Measurements from ENCODE around the gene FGF14.

DNA sequence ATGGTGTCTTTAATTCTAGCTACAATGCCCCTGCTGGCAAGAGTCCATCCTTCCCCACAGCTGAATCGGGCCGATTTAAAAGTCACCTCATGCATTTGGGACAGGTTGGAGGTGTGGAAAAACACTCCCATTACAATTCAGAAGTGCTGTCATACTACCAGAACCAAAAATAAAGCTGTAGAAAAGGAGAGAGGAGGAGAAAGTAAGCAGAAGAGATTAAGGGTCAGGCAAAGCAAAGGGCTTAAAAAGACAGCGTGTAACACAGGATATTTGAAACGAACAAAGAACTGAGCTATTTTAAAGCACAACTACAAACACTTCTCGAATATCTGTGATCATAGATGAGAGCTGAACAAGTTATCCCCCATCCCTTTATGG is 90.4 kb downstream of the FGF14 start:
- TF ChIP-seq, protein P1, sequence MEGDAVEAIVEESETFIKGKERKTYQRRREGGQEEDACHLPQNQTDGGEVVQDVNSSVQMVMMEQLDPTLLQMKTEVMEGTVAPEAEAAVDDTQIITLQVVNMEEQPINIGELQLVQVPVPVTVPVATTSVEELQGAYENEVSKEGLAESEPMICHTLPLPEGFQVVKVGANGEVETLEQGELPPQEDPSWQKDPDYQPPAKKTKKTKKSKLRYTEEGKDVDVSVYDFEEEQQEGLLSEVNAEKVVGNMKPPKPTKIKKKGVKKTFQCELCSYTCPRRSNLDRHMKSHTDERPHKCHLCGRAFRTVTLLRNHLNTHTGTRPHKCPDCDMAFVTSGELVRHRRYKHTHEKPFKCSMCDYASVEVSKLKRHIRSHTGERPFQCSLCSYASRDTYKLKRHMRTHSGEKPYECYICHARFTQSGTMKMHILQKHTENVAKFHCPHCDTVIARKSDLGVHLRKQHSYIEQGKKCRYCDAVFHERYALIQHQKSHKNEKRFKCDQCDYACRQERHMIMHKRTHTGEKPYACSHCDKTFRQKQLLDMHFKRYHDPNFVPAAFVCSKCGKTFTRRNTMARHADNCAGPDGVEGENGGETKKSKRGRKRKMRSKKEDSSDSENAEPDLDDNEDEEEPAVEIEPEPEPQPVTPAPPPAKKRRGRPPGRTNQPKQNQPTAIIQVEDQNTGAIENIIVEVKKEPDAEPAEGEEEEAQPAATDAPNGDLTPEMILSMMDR (IDR thresholded peaks at IDR 0.05) = no peak
- TF ChIP-seq POLR2A (IDR thresholded peaks at IDR 0.05) = no peak
